Measurements from ENCODE around the gene ULK4.

Gene ULK4

DNA sequence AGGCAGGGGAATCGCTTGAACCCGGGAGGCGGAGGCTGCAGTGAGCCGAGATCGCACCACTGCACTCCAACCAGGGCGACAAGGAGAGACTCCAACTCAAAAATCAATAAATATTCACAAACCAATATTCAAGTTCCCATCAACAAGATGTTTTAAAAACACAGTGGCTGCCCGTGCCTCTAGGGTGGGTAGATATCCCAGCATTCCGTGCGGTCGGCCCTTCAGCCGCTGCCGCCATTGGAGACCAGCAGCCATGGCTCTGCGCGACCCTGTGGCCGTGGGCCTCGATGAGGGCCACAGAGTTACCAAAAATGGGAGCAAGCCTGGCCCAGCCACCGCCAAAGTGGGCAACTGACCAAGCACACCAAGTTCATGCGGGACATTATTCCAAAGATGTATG, 6.7 kb downstream of the ULK4 start:
- no peak overlapping the region for H3K4me3 ChIP-seq (ENCODE audit: low read length)
- H3K23ac ChIP-seq (ENCODE audit: low read length), result no peak overlapping the region
- no peak overlapping the region for H2BK120ac ChIP-seq (ENCODE audit: low read depth, low read length)
- H3K36me3 ChIP-seq (ENCODE audit: control insufficient read depth, insufficient read depth, low read length), result no peaks in the 10 kb centered on the region
- H3K9ac ChIP-seq (ENCODE audit: low read length), result no peak overlapping the region
- H3K4me1 ChIP-seq (ENCODE audit: control insufficient read depth, low read depth, low read length), result no peaks in the 10 kb centered on the region
- WGBS (ENCODE audit: extremely low coverage, insufficient coverage, low lambda C conversion rate), result no CpG with 5 or more reads among the region's 18 CpGs
- H2AK5ac ChIP-seq (ENCODE audit: low read length), result no peak overlapping the region
- no peak overlapping the region for H2BK5ac ChIP-seq (ENCODE audit: low read length)
- H3K79me1 ChIP-seq (ENCODE audit: low read length), result no peaks in the 10 kb centered on the region
- H3K4me2 ChIP-seq (ENCODE audit: low read length), result no peak overlapping the region
- H3K79me2 ChIP-seq (ENCODE audit: control insufficient read depth, insufficient read depth, low read length), result no peaks in the 10 kb centered on the region
- DNase-seq, result no peak
- no peak overlapping the region for H3K4ac ChIP-seq (ENCODE audit: low read depth, low read length)
- H3K18ac ChIP-seq (ENCODE audit: low read length), result no peak overlapping the region
- no peak overlapping the region for H3K56ac ChIP-seq (ENCODE audit: low read length)
- no peak overlapping the region for H4K8ac ChIP-seq (ENCODE audit: low read depth, low read length)
- no peak overlapping the region for H3K27ac ChIP-seq (ENCODE audit: low read depth, low read length)
- H3K27me3 ChIP-seq (ENCODE audit: insufficient read depth, low read length, poor library complexity), result no peaks in the 10 kb centered on the region
- H4K5ac ChIP-seq (ENCODE audit: low read length), result no peak overlapping the region
- H2BK15ac ChIP-seq (replicated peaks; ENCODE audit: low read depth), result no peak overlapping the region

GRCh38 chr3:41943311-41943843, 18.5 kb downstream of the ULK4 start:
- DNase-seq, result no peak
- Histone ChIP-seq H3K18ac (ENCODE audit: low read length) (no peak overlapping the region), H3K23ac (ENCODE audit: low read length) (no peak overlapping the region), H3K4me1 (ENCODE audit: control insufficient read depth, low read depth, low read length) (no peaks in the 10 kb centered on the region), H3K4ac (ENCODE audit: low read depth, low read length) (no peak overlapping the region), H3K36me3 (ENCODE audit: control insufficient read depth, insufficient read depth, low read length) (no peaks in the 10 kb centered on the region), H3K4me2 (ENCODE audit: low read length) (no peak overlapping the region), H3K27ac (ENCODE audit: low read depth, low read length) (no peak overlapping the region), H2BK15ac (replicated peaks; ENCODE audit: low read depth) (no peak overlapping the region), H2AK5ac (ENCODE audit: low read length) (no peak overlapping the region), H3K4me3 (ENCODE audit: low read length) (no peak overlapping the region), H3K56ac (ENCODE audit: low read length) (no peak overlapping the region), H2BK120ac (ENCODE audit: low read depth, low read length) (no peak overlapping the region), H3K79me1 (ENCODE audit: low read length) (no peaks in the 10 kb centered on the region), H2BK5ac (ENCODE audit: low read length) (no peak overlapping the region), H3K79me2 (ENCODE audit: control insufficient read depth, insufficient read depth, low read length) (no peaks in the 10 kb centered on the region), H3K27me3 (ENCODE audit: insufficient read depth, low read length, poor library complexity) (no peaks in the 10 kb centered on the region), H4K5ac (ENCODE audit: low read length) (no peak overlapping the region), H3K9ac (ENCODE audit: low read length) (no peak overlapping the region), H4K8ac (ENCODE audit: low read depth, low read length) (no peak overlapping the region)
- WGBS (ENCODE audit: extremely low coverage, insufficient coverage, low lambda C conversion rate), result 100% methylated on average over 1 of the region's 3 CpGs

- Histone ChIP-seq H2BK5ac (ENCODE audit: low read length) (no peak overlapping the region), H3K9ac (ENCODE audit: low read length) (no peak overlapping the region), H3K79me2 (ENCODE audit: control insufficient read depth, insufficient read depth, low read length) (no peaks in the 10 kb centered on the region), H4K8ac (ENCODE audit: low read depth, low read length) (no peak overlapping the region), H3K4me2 (ENCODE audit: low read length) (no peak overlapping the region), H3K79me1 (ENCODE audit: low read length) (no peaks in the 10 kb centered on the region), H3K4ac (ENCODE audit: low read depth, low read length) (no peak overlapping the region), H2BK15ac (replicated peaks; ENCODE audit: low read depth) (no peak overlapping the region), H3K4me1 (ENCODE audit: control insufficient read depth, low read depth, low read length) (no peaks in the 10 kb centered on the region), H3K23ac (ENCODE audit: low read length) (no peak overlapping the region), H3K4me3 (ENCODE audit: low read length) (no peak overlapping the region), H3K56ac (ENCODE audit: low read length) (no peak overlapping the region), H2AK5ac (ENCODE audit: low read length) (no peak overlapping the region), H3K27ac (ENCODE audit: low read depth, low read length) (no peak overlapping the region), H4K5ac (ENCODE audit: low read length) (no peak overlapping the region), H3K36me3 (ENCODE audit: control insufficient read depth, insufficient read depth, low read length) (no peaks in the 10 kb centered on the region), H3K18ac (ENCODE audit: low read length) (no peak overlapping the region), H3K27me3 (ENCODE audit: insufficient read depth, low read length, poor library complexity) (no peaks in the 10 kb centered on the region), H2BK120ac (ENCODE audit: low read depth, low read length) (no peak overlapping the region)
- DNase-seq, result no peak
These were observed 21.5 kb downstream of the ULK4 start for GRCh38 chr3:41940393-41940792.

GRCh38 chr3:41936384-41936783, 25.5 kb downstream of the ULK4 start:
- WGBS (ENCODE audit: extremely low coverage, insufficient coverage, low lambda C conversion rate), result no CpG with 5 or more reads among the region's 1 CpG

GRCh38 chr3:41933154-41933676, 28.7 kb downstream of the ULK4 start:
- Histone ChIP-seq H3K36me3 (ENCODE audit: control insufficient read depth, insufficient read depth, low read length) (no peaks in the 10 kb centered on the region), H3K79me1 (ENCODE audit: low read length) (no peaks in the 10 kb centered on the region), H3K23ac (ENCODE audit: low read length) (no peak overlapping the region), H3K4me2 (ENCODE audit: low read length) (no peak overlapping the region), H2BK120ac (ENCODE audit: low read depth, low read length) (no peak overlapping the region), H3K9ac (ENCODE audit: low read length) (no peak overlapping the region), H3K56ac (ENCODE audit: low read length) (no peak overlapping the region), H2AK5ac (ENCODE audit: low read length) (no peak overlapping the region), H3K27me3 (ENCODE audit: insufficient read depth, low read length, poor library complexity) (no peaks in the 10 kb centered on the region), H3K18ac (ENCODE audit: low read length) (no peak overlapping the region), H3K4ac (ENCODE audit: low read depth, low read length) (no peak overlapping the region), H3K27ac (ENCODE audit: low read depth, low read length) (no peak overlapping the region), H3K4me1 (ENCODE audit: control insufficient read depth, low read depth, low read length) (no peaks in the 10 kb centered on the region), H2BK5ac (ENCODE audit: low read length) (no peak overlapping the region), H4K8ac (ENCODE audit: low read depth, low read length) (peak overlapping the region; percentile 28), H3K4me3 (ENCODE audit: low read length) (no peak overlapping the region), H4K5ac (ENCODE audit: low read length) (no peak overlapping the region), H2BK15ac (replicated peaks; ENCODE audit: low read depth) (no peak overlapping the region), H3K79me2 (ENCODE audit: control insufficient read depth, insufficient read depth, low read length) (no peaks in the 10 kb centered on the region)
- no CpG with 5 or more reads among the region's 3 CpGs for WGBS (ENCODE audit: extremely low coverage, insufficient coverage, low lambda C conversion rate)
- no peak for DNase-seq

More at GRCh38 chr3:41936384-41936783, 25.5 kb downstream of the ULK4 start:
- no peak overlapping the region for H4K5ac ChIP-seq (ENCODE audit: low read length)
- no peak overlapping the region for H3K27ac ChIP-seq (ENCODE audit: low read depth, low read length)
- H4K8ac ChIP-seq (ENCODE audit: low read depth, low read length), result no peak overlapping the region
- H3K27me3 ChIP-seq (ENCODE audit: insufficient read depth, low read length, poor library complexity), result no peaks in the 10 kb centered on the region
- no peak overlapping the region for H3K4ac ChIP-seq (ENCODE audit: low read depth, low read length)
- no peak overlapping the region for H2AK5ac ChIP-seq (ENCODE audit: low read length)
- H3K18ac ChIP-seq (ENCODE audit: low read length), result no peak overlapping the region
- H2BK15ac ChIP-seq (replicated peaks; ENCODE audit: low read depth), result no peak overlapping the region
- H3K4me3 ChIP-seq (ENCODE audit: low read length), result no peak overlapping the region
- no peak overlapping the region for H3K56ac ChIP-seq (ENCODE audit: low read length)
- H3K79me2 ChIP-seq (ENCODE audit: control insufficient read depth, insufficient read depth, low read length), result no peaks in the 10 kb centered on the region
- no peak overlapping the region for H2BK120ac ChIP-seq (ENCODE audit: low read depth, low read length)
- H3K79me1 ChIP-seq (ENCODE audit: low read length), result no peaks in the 10 kb centered on the region
- no peak overlapping the region for H3K23ac ChIP-seq (ENCODE audit: low read length)
- no peak overlapping the region for H2BK5ac ChIP-seq (ENCODE audit: low read length)
- H3K4me1 ChIP-seq (ENCODE audit: control insufficient read depth, low read depth, low read length), result no peaks in the 10 kb centered on the region
- no peak overlapping the region for H3K4me2 ChIP-seq (ENCODE audit: low read length)
- H3K9ac ChIP-seq (ENCODE audit: low read length), result no peak overlapping the region
- no peaks in the 10 kb centered on the region for H3K36me3 ChIP-seq (ENCODE audit: control insufficient read depth, insufficient read depth, low read length)
- DNase-seq, result no peak

GRCh38 chr3:41932464-41932863, 29.4 kb downstream of the ULK4 start:
- WGBS (ENCODE audit: extremely low coverage, insufficient coverage, low lambda C conversion rate), result no CpG with 5 or more reads among the region's 2 CpGs
- Histone ChIP-seq H3K9ac (ENCODE audit: low read length) (no peak overlapping the region), H3K18ac (ENCODE audit: low read length) (no peak overlapping the region), H3K4me2 (ENCODE audit: low read length) (no peak overlapping the region), H2BK120ac (ENCODE audit: low read depth, low read length) (no peak overlapping the region), H3K27ac (ENCODE audit: low read depth, low read length) (no peak overlapping the region), H3K56ac (ENCODE audit: low read length) (no peak overlapping the region), H2BK5ac (ENCODE audit: low read length) (no peak overlapping the region), H3K27me3 (ENCODE audit: insufficient read depth, low read length, poor library complexity) (no peaks in the 10 kb centered on the region), H4K5ac (ENCODE audit: low read length) (no peak overlapping the region), H2AK5ac (ENCODE audit: low read length) (no peak overlapping the region), H3K4me1 (ENCODE audit: control insufficient read depth, low read depth, low read length) (no peaks in the 10 kb centered on the region), H3K4ac (ENCODE audit: low read depth, low read length) (no peak overlapping the region), H2BK15ac (replicated peaks; ENCODE audit: low read depth) (no peak overlapping the region), H3K79me1 (ENCODE audit: low read length) (no peaks in the 10 kb centered on the region), H3K79me2 (ENCODE audit: control insufficient read depth, insufficient read depth, low read length) (no peaks in the 10 kb centered on the region), H3K23ac (ENCODE audit: low read length) (no peak overlapping the region), H3K36me3 (ENCODE audit: control insufficient read depth, insufficient read depth, low read length) (no peaks in the 10 kb centered on the region), H4K8ac (ENCODE audit: low read depth, low read length) (no peak overlapping the region), H3K4me3 (ENCODE audit: low read length) (no peak overlapping the region)
- no peak for DNase-seq

All from mesendoderm (in vitro differentiated cells).